ENCODE measurements around the gene TMEM135.

DNA sequence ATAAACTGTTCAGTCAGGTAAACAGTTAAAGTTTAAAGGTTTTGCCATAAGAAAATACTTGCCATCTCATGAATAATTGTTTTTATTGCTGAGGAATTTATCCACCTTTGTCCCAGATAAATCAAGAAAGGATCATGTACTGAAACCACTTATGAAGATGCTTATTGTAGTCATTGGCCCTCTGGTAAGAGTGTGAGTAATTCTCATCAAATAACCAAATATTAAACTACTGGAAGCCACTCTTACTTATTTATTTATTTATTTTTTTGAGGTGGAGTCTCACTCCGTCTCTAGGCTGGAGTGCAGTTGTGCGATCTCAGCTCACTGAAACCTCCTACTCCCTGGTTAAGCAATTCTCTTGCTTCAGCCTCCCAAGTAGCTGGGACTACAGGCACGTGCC lies 35.1 kb downstream of the TMEM135 start:
- TF ChIP-seq, protein P1, sequence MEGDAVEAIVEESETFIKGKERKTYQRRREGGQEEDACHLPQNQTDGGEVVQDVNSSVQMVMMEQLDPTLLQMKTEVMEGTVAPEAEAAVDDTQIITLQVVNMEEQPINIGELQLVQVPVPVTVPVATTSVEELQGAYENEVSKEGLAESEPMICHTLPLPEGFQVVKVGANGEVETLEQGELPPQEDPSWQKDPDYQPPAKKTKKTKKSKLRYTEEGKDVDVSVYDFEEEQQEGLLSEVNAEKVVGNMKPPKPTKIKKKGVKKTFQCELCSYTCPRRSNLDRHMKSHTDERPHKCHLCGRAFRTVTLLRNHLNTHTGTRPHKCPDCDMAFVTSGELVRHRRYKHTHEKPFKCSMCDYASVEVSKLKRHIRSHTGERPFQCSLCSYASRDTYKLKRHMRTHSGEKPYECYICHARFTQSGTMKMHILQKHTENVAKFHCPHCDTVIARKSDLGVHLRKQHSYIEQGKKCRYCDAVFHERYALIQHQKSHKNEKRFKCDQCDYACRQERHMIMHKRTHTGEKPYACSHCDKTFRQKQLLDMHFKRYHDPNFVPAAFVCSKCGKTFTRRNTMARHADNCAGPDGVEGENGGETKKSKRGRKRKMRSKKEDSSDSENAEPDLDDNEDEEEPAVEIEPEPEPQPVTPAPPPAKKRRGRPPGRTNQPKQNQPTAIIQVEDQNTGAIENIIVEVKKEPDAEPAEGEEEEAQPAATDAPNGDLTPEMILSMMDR (IDR thresholded peaks at IDR 0.05 in 4 of 5, conservative IDR thresholded peaks at IDR 0.05 in 1 of 5) = no peak
- no peak for TF ChIP-seq POLR2A (IDR thresholded peaks at IDR 0.05)

All from gastrocnemius medialis (tissue), 4 donors.